ENCODE results near the gene PPP2R5C.

GRCh38 chr14:101730626-101731186, 30.8 kb upstream of the PPP2R5C start:
- TF ChIP-seq MAX (IDR thresholded peaks at IDR 0.05) (no peak), CTCF (IDR thresholded peaks at IDR 0.05; ENCODE audit: control extremely low read depth in 1 of 3, insufficient read depth in 1 of 3, low read depth in 1 of 3, low read length in 3 of 3) (no peak), KDM1A (IDR thresholded peaks at IDR 0.05; ENCODE audit: borderline replicate concordance, low read length) (no peak), POLR2A (IDR thresholded peaks at IDR 0.05; ENCODE audit: control extremely low read depth in 1 of 2, low read depth in 2 of 2, low read length in 2 of 2) (no peak)
